Lower leg skin (tissue), 4 donors: ENCODE data around the gene OR2Z1. TPM values are rescaled to one million over a fixed set of nuclear protein-coding genes. Genes with fewer than 3 reads are reported as not detected.
A peak's percentile ranks its signal among the peaks of the same experiment; 100 is the strongest.
"Not testable (repeated sequence)": the region's sequence is repeated elsewhere in the genome, so short reads cannot be mapped to it uniquely, and the experiment has no call there.

Experiments
- DNase-seq, 2 donors: peaks; one replicate each; pipeline ENCODE4 v3.0.0-alpha.2; 2019; ENCODE audit warnings: low spot score in 2 of 2
- H3K4me3 ChIP-seq: fragments of 200-600 bp; sonication (generic); 2 replicates; pipeline ENCODE4 v1.5.1; 2017; ENCODE audit warnings: mild to moderate bottlenecking, low read depth; ENCODE audit not compliant: poor library complexity, severe bottlenecking
- CTCF ChIP-seq, 3 donors: fragments of 450-650 bp; IDR thresholded peaks; one replicate each; pipeline ENCODE4 v1.5.1; 2016; ENCODE audit warnings: antibody characterized with exemption in 3 of 3, mild to moderate bottlenecking in 3 of 3, moderate library complexity in 2 of 3
- POLR2A ChIP-seq, 2 donors: fragments of 450-650 bp; IDR thresholded peaks; one replicate each; pipeline ENCODE4 v1.6.1; 2016 to 2017; ENCODE audit warnings: antibody characterized with exemption in 2 of 2, mild to moderate bottlenecking in 1 of 2, moderate library complexity in 1 of 2
- WGBS, 2 donors: methylation state at CpG; one replicate each; pipeline ENCODE4 v1.1.5; 2018; 5-methylcytosine and 5-hydroxymethylcytosine counted together
- intact Hi-C: fragments of 100-400 bp; cut with DNase I; formaldehyde crosslinking; loops from one replicate; pipeline ENCODE4 v1.15.0; 2023; ENCODE audit warnings: low total_unique reads
- total RNA-seq, 4 donors: library from RNA; depleted of rRNA; stranded (reverse); fragments of >200 nt; gene quantifications; one replicate each; pipeline ENCODE4 v1.1.0, GENCODE V29; 2016

OR2Z1 gene
- total RNA-seq, 4 donors from 2014 or later = not detected

DNA sequence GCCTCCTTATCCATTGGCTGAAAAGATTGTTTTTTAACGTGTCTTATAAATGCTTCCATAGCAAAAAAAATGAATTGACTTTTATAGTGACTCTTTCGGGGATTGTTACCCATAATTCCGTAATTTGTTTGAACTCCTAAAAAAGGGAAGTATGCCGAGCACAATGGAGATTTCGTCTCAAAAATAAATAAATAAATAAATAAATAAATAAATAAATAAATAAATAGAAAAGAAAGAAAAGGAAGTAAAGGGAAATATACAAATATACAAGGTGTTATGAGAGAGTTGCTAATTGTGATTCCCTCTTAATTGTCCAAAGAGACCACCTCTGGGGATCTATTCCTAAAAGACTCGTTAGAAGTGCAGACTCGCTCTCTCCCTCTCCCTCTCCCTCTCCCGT lies 16.9 kb downstream of the OR2Z1 start:
- no peak overlapping the region for H3K4me3 ChIP-seq
- TF ChIP-seq CTCF (IDR thresholded peaks at IDR 0.05) = no peak
- no peak for TF ChIP-seq POLR2A (IDR thresholded peaks at IDR 0.05)
- intact Hi-C loops = no loop called here
- 78 to 85% methylated on average over 8 of the region's 8 CpGs for WGBS, 2 donors
- DNase-seq = no peak

DNA sequence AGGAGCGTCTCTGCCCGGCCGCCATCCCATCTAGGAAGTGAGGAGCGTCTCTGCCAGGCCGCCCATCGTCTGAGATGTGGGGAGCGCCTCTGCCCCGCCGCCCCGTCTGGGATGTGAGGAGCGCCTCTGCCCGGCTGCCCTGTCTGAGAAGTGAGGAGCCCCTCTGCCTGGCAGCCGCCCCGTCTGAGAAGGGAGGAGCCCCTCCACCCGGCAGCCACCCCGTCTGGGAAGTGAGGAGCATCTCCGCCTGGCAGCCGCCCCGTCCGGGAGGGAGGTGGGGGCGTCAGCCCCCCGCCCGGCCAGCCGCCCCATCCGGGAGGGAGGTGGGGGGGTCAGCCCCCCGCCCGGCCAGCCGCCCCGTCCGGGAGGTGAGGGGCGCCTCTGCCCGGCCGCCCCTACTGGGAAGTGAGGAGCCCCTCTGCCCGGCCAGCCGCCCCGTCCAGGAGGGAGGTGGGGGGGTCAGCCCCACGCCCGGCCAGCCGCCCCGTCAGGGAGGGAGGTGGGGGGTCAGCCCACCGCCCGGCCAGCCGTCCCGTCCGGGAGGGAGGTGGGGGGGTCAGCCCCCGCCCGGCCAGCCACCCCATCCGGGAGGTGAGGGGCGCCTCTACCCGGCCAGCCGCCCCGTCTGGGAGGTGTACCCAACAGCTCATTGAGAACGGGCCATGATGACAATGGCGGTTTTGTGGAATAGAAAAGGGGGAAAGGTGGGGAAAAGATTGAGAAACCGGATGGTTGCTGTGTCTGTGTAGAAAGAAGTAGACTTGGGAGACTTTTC lies 18.0 kb downstream of the OR2Z1 start:
- 87 to 91% methylated on average over 17 to 24 of the region's 55 CpGs for WGBS, 2 donors
- H3K4me3 ChIP-seq, intact Hi-C loops, DNase-seq: not testable (repeated sequence)

DNA sequence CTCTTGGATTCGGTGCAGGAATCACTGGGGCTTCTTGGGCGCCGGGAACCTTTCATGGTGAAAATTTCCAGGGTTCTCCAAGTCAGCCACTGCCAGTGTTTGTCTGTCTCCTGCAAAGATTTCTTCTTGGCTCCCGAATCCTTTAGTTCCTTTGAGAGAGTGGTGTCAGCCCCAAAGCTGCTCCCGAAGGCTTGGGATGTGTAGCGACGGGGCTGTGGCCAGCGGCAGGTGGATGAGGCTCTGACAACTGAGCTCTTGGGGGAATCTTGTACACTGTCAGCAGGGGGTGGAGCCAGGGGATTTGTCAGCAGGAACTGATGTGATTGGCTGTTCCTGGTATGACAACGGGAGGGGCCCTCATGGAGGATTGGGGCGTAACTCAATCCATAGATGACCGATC lies 45.8 kb downstream of the OR2Z1 start:
- intact Hi-C loops, H3K4me3 ChIP-seq: not testable (repeated sequence)
- WGBS, 2 donors = 81 to 85% methylated on average over 5 of the region's 11 CpGs
- DNase-seq = peak in 1 of 2 donors; percentile 13

DNA sequence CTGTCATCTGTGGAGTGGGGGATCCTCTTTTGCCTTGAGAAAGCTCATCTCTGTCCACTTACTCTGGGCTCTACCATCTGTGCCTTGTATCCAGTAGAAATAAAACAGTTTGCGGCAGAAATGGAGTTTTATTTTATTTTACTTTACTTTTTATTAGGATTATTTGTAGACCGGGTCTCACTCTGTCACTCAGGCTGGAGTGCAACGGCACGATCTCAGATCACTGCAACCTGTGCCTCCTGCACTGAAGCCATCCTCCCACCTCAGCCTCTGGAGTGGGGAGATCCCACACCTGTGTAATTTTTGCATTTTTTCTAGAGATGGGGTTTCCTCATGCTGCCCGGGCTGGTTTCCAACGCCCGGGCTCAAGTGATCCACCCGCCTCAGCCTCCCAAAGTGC lies 47.8 kb downstream of the OR2Z1 start:
- peak in 1 of 2 donors; percentile 66 for DNase-seq
- intact Hi-C loops, H3K4me3 ChIP-seq: not testable (repeated sequence)
- 76 to 96% methylated on average over 3 to 4 of the region's 8 CpGs for WGBS, 2 donors

- WGBS, 2 donors = no CpG with 5 or more reads among the region's 12 CpGs
Observed at GRCh38 chr19:8773587-8773986, 52.2 kb downstream of the OR2Z1 start.

More at GRCh38 chr19:8773587-8773986, 52.2 kb downstream of the OR2Z1 start:
- H3K4me3 ChIP-seq, intact Hi-C loops: not testable (repeated sequence)
- DNase-seq = peak in 1 of 2 donors; percentile 45

Other genes starting within 250 kb of the OR2Z1 start
- gene PRAM1, start 219.0 kb upstream of the OR2Z1 start, total RNA-seq = under 1 TPM in 3 of 4 donors, not detected in 1; 0.16 to 0.59 (median 0.30) TPM
- 10 to 100 TPM; 14.8 to 42.2 (median 18.8) TPM for gene ZNF414, start 207.5 kb upstream of the OR2Z1 start, total RNA-seq
- gene MYO1F, start 144.2 kb upstream of the OR2Z1 start, total RNA-seq = 1 to 10 TPM; 2.2 to 6.3 (median 3.2) TPM
- 10 to 100 TPM in 2 of 4 donors, 1 to 10 TPM in 2; 6.1 to 21.3 (median 14.1) TPM for gene ADAMTS10, start 110.9 kb upstream of the OR2Z1 start, total RNA-seq
- gene NFILZ, start 91.0 kb upstream of the OR2Z1 start, total RNA-seq = not detected
- not detected for gene ACTL9, start 22.8 kb upstream of the OR2Z1 start, total RNA-seq
- 10 to 100 TPM; 17.0 to 47.1 (median 29.5) TPM for gene ZNF558, start 110.7 kb downstream of the OR2Z1 start, total RNA-seq
- not detected for gene MBD3L1, start 110.7 kb downstream of the OR2Z1 start, total RNA-seq